Measurements from ENCODE around the gene MPIG6B.
A peak's percentile ranks its signal among the peaks of the same experiment; 100 is the strongest.

MPIG6B gene

DNA sequence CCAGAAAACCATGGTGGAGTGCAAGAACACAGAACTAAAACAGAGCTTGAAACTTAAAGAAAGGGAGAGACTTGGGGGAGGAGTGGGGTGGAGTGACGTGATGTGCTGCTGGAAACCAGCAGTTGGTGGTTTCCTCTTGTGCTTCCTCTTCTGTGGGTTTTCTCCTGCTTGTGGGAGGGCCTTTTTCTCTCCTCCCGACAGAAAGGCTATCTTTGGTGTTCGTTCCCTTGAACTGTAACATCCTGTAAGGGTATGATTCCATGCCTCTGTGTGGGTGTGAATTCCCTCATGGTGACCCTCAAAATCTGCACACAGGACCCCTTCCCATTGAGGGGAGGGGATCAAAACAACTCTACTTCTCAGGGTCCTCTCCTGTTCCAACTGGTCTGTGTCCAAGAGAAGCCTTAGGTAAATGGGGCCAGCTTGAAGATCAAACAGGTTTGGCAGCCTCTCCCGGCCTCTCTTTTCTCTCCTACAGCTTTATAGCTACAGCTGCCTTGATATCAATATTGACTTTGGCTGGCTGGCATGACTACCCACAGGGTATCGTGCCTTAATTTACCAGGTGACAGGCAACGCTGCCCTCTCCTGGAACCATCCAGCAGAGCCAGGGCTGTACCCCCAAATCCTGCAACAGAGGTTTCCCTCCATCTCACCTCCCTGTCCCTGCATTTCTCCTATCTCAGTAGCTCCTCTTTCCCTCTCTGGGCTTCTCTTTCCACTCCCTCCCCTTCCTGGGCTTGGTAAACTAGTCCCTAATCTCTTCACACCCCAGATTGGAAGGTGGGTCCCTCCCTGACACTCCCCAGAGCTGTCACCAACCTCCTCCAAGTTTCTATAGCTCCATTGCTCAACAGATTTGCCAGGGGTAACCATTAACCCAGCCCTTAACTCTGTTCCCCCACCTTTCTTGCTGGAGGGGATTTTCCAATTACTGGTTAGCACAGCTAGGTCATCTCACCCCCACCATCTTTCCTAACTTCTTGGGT is 15.1 kb downstream of the MPIG6B start:
- H2AFZ ChIP-seq (ENCODE audit: low read depth, low read length), result no peak overlapping the region
- no peaks in the 10 kb centered on the region for H3K27me3 ChIP-seq (ENCODE audit: insufficient read depth, low read length, poor library complexity)
- peaks cover 74% of the 10 kb centered on the region for H3K4me1 ChIP-seq (ENCODE audit: insufficient read depth, low read length)
- DNase-seq (peak; percentile 89), ATAC-seq (ENCODE audit: insufficient read depth, low read depth) (peak; percentile 47)
- H3K36me3 ChIP-seq (ENCODE audit: insufficient read depth, low read length), result peaks cover 35% of the 10 kb centered on the region
- H3K9ac ChIP-seq (ENCODE audit: low read depth, low read length), result peak overlapping the region; percentile 99
- H3K4me3 ChIP-seq (ENCODE audit: low read depth in 1 of 2, low read length in 2 of 2), result peak overlapping the region; percentile 4 to 62; a peak in 3 of 4 replicates
- no peaks in the 10 kb centered on the region for H3K9me3 ChIP-seq (ENCODE audit: insufficient read depth, low read length, severe bottlenecking)
- H3K27ac ChIP-seq (ENCODE audit: low read length), result peak overlapping the region; percentile 96
- H3K79me2 ChIP-seq (ENCODE audit: insufficient read depth, low read length), result peaks cover 70% of the 10 kb centered on the region
- TF ChIP-seq, protein P1, sequence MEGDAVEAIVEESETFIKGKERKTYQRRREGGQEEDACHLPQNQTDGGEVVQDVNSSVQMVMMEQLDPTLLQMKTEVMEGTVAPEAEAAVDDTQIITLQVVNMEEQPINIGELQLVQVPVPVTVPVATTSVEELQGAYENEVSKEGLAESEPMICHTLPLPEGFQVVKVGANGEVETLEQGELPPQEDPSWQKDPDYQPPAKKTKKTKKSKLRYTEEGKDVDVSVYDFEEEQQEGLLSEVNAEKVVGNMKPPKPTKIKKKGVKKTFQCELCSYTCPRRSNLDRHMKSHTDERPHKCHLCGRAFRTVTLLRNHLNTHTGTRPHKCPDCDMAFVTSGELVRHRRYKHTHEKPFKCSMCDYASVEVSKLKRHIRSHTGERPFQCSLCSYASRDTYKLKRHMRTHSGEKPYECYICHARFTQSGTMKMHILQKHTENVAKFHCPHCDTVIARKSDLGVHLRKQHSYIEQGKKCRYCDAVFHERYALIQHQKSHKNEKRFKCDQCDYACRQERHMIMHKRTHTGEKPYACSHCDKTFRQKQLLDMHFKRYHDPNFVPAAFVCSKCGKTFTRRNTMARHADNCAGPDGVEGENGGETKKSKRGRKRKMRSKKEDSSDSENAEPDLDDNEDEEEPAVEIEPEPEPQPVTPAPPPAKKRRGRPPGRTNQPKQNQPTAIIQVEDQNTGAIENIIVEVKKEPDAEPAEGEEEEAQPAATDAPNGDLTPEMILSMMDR (IDR thresholded peaks at IDR 0.05; ENCODE audit: borderline replicate concordance, extremely low read depth, low read length, poor library complexity, severe bottlenecking), result peak; percentile 65
- TF ChIP-seq EZH2 (IDR thresholded peaks at IDR 0.05; ENCODE audit: borderline replicate concordance, low read depth, low read length, severe bottlenecking), result no peak
- H3K4me2 ChIP-seq (ENCODE audit: insufficient read depth, low read length), result peak overlapping the region; percentile 76
- H4K20me1 ChIP-seq (ENCODE audit: insufficient read depth, low read length), result peaks cover 17% of the 10 kb centered on the region

DNA sequence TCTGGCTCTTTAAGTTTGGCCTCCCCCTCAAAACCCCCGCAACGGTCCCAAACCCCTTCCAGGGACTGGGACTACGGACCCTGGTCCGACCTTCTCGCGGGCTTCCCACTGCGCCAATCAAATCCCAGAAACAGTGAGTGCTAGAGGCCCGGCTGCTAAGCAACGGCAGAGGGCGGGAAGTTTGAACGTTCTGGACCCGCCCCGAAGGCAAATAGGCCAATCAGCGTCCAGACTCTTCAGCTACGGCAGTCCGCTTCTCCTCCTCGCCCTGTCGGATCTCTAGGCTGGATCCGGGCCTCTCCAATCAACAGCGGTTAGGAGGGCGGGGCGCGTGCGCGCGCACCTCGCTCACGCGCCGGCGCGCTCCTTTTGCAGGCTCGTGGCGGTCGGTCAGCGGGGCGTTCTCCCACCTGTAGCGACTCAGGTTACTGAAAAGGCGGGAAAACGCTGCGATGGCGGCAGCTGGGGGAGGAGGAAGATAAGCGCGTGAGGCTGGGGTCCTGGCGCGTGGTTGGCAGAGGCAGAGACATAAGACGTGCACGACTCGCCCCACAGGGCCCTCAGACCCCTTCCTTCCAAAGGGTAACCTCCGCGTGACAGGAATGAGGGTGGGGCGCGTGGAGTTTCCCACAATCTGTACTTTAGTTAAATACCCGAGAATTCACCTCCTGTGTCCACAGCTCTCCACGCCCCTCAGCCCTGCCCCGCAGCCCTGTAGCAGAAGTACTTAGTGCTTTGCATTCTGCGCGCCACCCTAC is 16.6 kb downstream of the MPIG6B start, which contains the start of gene MSH5:
Gene MSH5 (plus strand): TSS at position 367 of the 758 bp plus-strand sequence. CDS start 462 bp downstream, outside the sequence.
- TF ChIP-seq, protein P1 (IDR thresholded peaks at IDR 0.05; ENCODE audit: borderline replicate concordance, extremely low read depth, low read length, poor library complexity, severe bottlenecking), result no peak
- TF ChIP-seq EZH2 (IDR thresholded peaks at IDR 0.05; ENCODE audit: borderline replicate concordance, low read depth, low read length, severe bottlenecking), result no peak
- peaks cover 60% of the 10 kb centered on the region for H3K4me1 ChIP-seq (ENCODE audit: insufficient read depth, low read length)
- H3K9ac ChIP-seq (ENCODE audit: low read depth, low read length), result peak within 1 kb of the TSS; percentile 99
- no peaks in the 10 kb centered on the region for H3K27me3 ChIP-seq (ENCODE audit: insufficient read depth, low read length, poor library complexity)
- H3K4me2 ChIP-seq (ENCODE audit: insufficient read depth, low read length), result peak within 1 kb of the TSS; percentile 76
- peaks cover 3% of the 10 kb centered on the region for H4K20me1 ChIP-seq (ENCODE audit: insufficient read depth, low read length)
- ATAC-seq (ENCODE audit: insufficient read depth, low read depth) (peak; percentile 82), DNase-seq (peak; percentile 99)
- H3K9me3 ChIP-seq (ENCODE audit: insufficient read depth, low read length, severe bottlenecking), result no peaks in the 10 kb centered on the region
- H3K36me3 ChIP-seq (ENCODE audit: insufficient read depth, low read length), result peaks cover 38% of the 10 kb centered on the region
- H3K27ac ChIP-seq (ENCODE audit: low read length), result peak within 1 kb of the TSS; percentile 99
- H3K4me3 ChIP-seq (ENCODE audit: low read depth in 1 of 2, low read length in 2 of 2), result peak within 1 kb of the TSS; percentile 68 to 86
- peak within 1 kb of the TSS; percentile 61 for H2AFZ ChIP-seq (ENCODE audit: low read depth, low read length)
- peaks cover 56% of the 10 kb centered on the region for H3K79me2 ChIP-seq (ENCODE audit: insufficient read depth, low read length)

DNA sequence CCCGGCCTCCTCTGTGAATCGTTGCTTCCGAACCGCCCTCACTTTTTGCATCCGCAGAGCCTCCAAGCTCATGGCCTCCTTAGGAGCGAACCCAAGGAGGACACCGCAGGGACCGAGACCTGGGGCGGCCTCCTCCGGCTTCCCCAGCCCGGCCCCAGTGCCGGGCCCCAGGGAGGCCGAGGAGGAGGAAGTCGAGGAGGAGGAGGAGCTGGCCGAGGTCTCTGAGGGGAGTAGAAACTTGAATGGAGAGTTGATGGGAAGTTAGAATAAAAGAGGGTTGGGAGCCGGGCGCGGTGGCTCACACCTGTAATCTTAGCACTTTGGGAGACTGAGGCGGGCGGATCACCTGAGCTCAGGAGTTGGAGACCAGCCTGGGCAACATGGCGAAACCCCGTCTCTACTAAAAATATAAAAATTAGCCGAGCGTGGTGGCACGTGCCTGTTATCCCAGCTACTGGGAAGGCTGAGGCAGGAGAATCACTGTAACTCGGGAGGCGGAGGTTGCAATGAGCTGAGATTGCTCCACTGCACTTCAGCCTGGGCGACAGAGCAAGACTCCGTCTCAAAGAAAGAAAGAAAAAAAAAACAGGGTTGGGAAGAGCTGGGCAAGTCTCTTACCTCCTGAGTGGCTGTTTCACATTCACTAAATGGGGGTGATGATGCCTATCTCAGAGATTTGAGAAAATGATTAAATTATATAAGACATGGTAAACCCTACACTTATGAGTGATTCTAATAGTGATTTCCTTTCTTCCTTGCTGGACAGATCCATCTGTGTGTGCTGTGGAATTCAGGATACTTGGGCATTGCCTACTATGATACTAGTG is 17.4 kb downstream of the MPIG6B start:
- peak overlapping the region; percentile 69 for H3K4me2 ChIP-seq (ENCODE audit: insufficient read depth, low read length)
- no peaks in the 10 kb centered on the region for H3K27me3 ChIP-seq (ENCODE audit: insufficient read depth, low read length, poor library complexity)
- H3K4me3 ChIP-seq (ENCODE audit: low read depth in 1 of 2, low read length in 2 of 2), result peak overlapping the region; percentile 68 to 86
- ATAC-seq (ENCODE audit: insufficient read depth, low read depth) (no peak), DNase-seq (peak; percentile 56)
- H3K79me2 ChIP-seq (ENCODE audit: insufficient read depth, low read length), result peaks cover 48% of the 10 kb centered on the region
- no peaks in the 10 kb centered on the region for H3K9me3 ChIP-seq (ENCODE audit: insufficient read depth, low read length, severe bottlenecking)
- no peak for TF ChIP-seq EZH2 (IDR thresholded peaks at IDR 0.05; ENCODE audit: borderline replicate concordance, low read depth, low read length, severe bottlenecking)
- TF ChIP-seq, protein P1 (IDR thresholded peaks at IDR 0.05; ENCODE audit: borderline replicate concordance, extremely low read depth, low read length, poor library complexity, severe bottlenecking), result no peak
- H3K27ac ChIP-seq (ENCODE audit: low read length), result peak overlapping the region; percentile 99
- H3K4me1 ChIP-seq (ENCODE audit: insufficient read depth, low read length), result peaks cover 52% of the 10 kb centered on the region
- no peaks in the 10 kb centered on the region for H4K20me1 ChIP-seq (ENCODE audit: insufficient read depth, low read length)
- peak overlapping the region; percentile 61 for H2AFZ ChIP-seq (ENCODE audit: low read depth, low read length)
- peaks cover 43% of the 10 kb centered on the region for H3K36me3 ChIP-seq (ENCODE audit: insufficient read depth, low read length)
- H3K9ac ChIP-seq (ENCODE audit: low read depth, low read length), result peak overlapping the region; percentile 99
